Measurements from ENCODE around the gene CYB5RL.

- TF ChIP-seq, protein P1, sequence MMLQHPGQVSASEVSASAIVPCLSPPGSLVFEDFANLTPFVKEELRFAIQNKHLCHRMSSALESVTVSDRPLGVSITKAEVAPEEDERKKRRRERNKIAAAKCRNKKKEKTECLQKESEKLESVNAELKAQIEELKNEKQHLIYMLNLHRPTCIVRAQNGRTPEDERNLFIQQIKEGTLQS (CRISPR knock-in tag; IDR thresholded peaks at IDR 0.05) = no peak
- TF ChIP-seq NFYB (CRISPR knock-in tag; IDR thresholded peaks at IDR 0.05) (no peak), ZNF703 (CRISPR knock-in tag; IDR thresholded peaks at IDR 0.05; ENCODE audit: borderline replicate concordance) (no peak), CEBPB (IDR thresholded peaks at IDR 0.05; ENCODE audit: borderline replicate concordance, low read depth, low read length) (no peak), CTCF (CRISPR knock-in tag; IDR thresholded peaks at IDR 0.05) (no peak), XBP1 (CRISPR knock-in tag; IDR thresholded peaks at IDR 0.05) (no peak), KMT2A (CRISPR knock-in tag; IDR thresholded peaks at IDR 0.05) (no peak), CHD2 (IDR thresholded peaks at IDR 0.05; ENCODE audit: low read depth, low read length) (no peak)
- TF ChIP-seq, protein P2, sequence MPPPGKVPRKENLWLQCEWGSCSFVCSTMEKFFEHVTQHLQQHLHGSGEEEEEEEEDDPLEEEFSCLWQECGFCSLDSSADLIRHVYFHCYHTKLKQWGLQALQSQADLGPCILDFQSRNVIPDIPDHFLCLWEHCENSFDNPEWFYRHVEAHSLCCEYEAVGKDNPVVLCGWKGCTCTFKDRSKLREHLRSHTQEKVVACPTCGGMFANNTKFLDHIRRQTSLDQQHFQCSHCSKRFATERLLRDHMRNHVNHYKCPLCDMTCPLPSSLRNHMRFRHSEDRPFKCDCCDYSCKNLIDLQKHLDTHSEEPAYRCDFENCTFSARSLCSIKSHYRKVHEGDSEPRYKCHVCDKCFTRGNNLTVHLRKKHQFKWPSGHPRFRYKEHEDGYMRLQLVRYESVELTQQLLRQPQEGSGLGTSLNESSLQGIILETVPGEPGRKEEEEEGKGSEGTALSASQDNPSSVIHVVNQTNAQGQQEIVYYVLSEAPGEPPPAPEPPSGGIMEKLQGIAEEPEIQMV (CRISPR knock-in tag; IDR thresholded peaks at IDR 0.05; ENCODE audit: low read depth) = no peak
- TF ChIP-seq, protein P3, sequence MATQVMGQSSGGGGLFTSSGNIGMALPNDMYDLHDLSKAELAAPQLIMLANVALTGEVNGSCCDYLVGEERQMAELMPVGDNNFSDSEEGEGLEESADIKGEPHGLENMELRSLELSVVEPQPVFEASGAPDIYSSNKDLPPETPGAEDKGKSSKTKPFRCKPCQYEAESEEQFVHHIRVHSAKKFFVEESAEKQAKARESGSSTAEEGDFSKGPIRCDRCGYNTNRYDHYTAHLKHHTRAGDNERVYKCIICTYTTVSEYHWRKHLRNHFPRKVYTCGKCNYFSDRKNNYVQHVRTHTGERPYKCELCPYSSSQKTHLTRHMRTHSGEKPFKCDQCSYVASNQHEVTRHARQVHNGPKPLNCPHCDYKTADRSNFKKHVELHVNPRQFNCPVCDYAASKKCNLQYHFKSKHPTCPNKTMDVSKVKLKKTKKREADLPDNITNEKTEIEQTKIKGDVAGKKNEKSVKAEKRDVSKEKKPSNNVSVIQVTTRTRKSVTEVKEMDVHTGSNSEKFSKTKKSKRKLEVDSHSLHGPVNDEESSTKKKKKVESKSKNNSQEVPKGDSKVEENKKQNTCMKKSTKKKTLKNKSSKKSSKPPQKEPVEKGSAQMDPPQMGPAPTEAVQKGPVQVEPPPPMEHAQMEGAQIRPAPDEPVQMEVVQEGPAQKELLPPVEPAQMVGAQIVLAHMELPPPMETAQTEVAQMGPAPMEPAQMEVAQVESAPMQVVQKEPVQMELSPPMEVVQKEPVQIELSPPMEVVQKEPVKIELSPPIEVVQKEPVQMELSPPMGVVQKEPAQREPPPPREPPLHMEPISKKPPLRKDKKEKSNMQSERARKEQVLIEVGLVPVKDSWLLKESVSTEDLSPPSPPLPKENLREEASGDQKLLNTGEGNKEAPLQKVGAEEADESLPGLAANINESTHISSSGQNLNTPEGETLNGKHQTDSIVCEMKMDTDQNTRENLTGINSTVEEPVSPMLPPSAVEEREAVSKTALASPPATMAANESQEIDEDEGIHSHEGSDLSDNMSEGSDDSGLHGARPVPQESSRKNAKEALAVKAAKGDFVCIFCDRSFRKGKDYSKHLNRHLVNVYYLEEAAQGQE (IDR thresholded peaks at IDR 0.05; ENCODE audit: borderline replicate concordance in 1 of 2, low read depth in 1 of 2, low read length in 2 of 2) = no peak
- TF ChIP-seq, protein P4, sequence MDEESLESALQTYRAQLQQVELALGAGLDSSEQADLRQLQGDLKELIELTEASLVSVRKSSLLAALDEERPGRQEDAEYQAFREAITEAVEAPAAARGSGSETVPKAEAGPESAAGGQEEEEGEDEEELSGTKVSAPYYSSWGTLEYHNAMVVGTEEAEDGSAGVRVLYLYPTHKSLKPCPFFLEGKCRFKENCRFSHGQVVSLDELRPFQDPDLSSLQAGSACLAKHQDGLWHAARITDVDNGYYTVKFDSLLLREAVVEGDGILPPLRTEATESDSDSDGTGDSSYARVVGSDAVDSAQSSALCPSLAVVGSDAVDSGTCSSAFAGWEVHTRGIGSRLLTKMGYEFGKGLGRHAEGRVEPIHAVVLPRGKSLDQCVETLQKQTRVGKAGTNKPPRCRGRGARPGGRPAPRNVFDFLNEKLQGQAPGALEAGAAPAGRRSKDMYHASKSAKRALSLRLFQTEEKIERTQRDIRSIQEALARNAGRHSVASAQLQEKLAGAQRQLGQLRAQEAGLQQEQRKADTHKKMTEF (CRISPR knock-in tag; IDR thresholded peaks at IDR 0.05) = no peak
Observed at GRCh38 chr1:54158071-54158470, 41.8 kb downstream of the CYB5RL start.
